Mucosa of descending colon (tissue), 3 donors: ENCODE results near the gene CTNNA3. TPM values are rescaled to one million over a fixed set of nuclear protein-coding genes. Genes with fewer than 3 reads are reported as not detected.

Source experiments
- ATAC-seq: fragments of 200-7000 bp; cut with Tn5 transposase; one replicate; pipeline ENCODE4 v1.9.1; 2020; ENCODE audit warnings: mild to moderate bottlenecking, moderate library complexity
- DNase-seq, 3 donors: peaks; one replicate each; pipeline ENCODE4 v3.0.0-alpha.2; 2020
- H3K36me3 ChIP-seq: fragments of 200-600 bp; one replicate; pipeline ENCODE4 v1.8.0; 2021; ENCODE audit warnings: low read depth, mild to moderate bottlenecking
- H3K4me1 ChIP-seq: fragments of 200-600 bp; one replicate; pipeline ENCODE4 v1.8.0; 2021; ENCODE audit warnings: low read depth, mild to moderate bottlenecking
- H3K4me3 ChIP-seq: fragments of 200-600 bp; one replicate; pipeline ENCODE4 v1.8.0; 2021; ENCODE audit warnings: mild to moderate bottlenecking
- H3K9me3 ChIP-seq: fragments of 200-600 bp; one replicate; pipeline ENCODE4 v1.8.0; 2021; ENCODE audit warnings: mild to moderate bottlenecking
- intact Hi-C, 2 donors: fragments of 100-400 bp; cut with DNase I in 1 of 2; cut with micrococcal nuclease in 1 of 2; formaldehyde crosslinking; loops; one replicate each; pipeline versions ENCODE4 v1.11.0 to v1.11.1; 2022; cut with DNase I, micrococcal nuclease
- total RNA-seq, 3 donors: library from RNA; stranded (reverse); fragmentation: NEBNext Ultra II Directional in 2 of 3; extraction: Animal tissue kit (Norgen Biotek cat#: 25700) in 2 of 3; gene quantifications; one replicate each; pipeline versions ENCODE4 v1.2.1 to v1.2.4, GENCODE V29; 2021 to 2023
- TF ChIP-seq, protein P1 (sequence below): fragments of 200-600 bp; IDR thresholded peaks from one replicate; pipeline ENCODE4 v1.8.0; 2022; ENCODE audit warnings: antibody characterized with exemption, mild to moderate bottlenecking
- donor health status: DM: no; HTN: no; CAD: no; lungs with moderate emphysema.
- donor health status: DM: no; HTN: no; CAD: no.
- donor health status: DM: no; HTN: yes; CAD: no.

Gene CTNNA3
- total RNA-seq, 3 donors from 2014 or later = 0.52 to 7.5 (median 0.70) TPM

DNA sequence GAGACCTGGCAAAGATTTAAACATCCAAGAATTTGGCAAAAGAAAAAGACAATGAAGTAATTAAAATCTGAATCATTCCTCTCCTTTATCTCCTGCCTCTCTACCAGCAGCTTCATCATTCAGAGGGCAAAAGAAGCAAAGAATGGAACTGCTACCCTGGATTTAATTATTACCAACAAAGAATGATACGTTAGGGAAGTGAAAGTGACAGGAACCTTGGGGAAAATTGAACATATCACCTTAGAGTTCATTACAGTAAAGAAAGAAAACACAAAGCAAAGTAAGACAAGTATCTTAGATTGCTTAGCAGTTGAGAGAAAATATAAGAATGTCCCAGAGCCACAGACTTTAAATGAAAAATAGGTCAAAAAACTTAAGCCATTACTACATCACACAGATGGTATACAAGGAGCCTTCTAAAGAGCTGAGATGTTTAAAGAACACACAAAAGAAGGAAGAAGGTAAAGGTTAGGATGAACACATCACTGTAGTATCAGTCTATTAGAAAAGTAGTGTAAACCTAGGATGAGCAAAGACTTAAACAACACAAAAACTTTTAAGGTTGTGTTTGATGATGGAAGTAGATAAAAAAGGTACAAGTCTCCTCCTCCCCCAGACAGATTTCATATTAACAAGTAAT lies 17.5 kb downstream of the CTNNA3 start:
- no peak overlapping the region for H3K4me3 ChIP-seq
- DNase-seq (no peak), ATAC-seq (no peak)
- TF ChIP-seq, protein P1, sequence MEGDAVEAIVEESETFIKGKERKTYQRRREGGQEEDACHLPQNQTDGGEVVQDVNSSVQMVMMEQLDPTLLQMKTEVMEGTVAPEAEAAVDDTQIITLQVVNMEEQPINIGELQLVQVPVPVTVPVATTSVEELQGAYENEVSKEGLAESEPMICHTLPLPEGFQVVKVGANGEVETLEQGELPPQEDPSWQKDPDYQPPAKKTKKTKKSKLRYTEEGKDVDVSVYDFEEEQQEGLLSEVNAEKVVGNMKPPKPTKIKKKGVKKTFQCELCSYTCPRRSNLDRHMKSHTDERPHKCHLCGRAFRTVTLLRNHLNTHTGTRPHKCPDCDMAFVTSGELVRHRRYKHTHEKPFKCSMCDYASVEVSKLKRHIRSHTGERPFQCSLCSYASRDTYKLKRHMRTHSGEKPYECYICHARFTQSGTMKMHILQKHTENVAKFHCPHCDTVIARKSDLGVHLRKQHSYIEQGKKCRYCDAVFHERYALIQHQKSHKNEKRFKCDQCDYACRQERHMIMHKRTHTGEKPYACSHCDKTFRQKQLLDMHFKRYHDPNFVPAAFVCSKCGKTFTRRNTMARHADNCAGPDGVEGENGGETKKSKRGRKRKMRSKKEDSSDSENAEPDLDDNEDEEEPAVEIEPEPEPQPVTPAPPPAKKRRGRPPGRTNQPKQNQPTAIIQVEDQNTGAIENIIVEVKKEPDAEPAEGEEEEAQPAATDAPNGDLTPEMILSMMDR = no peak
- intact Hi-C loops = no loop called here
- no peaks in the 10 kb centered on the region for H3K9me3 ChIP-seq
- H3K4me1 ChIP-seq = no peaks in the 10 kb centered on the region
- H3K36me3 ChIP-seq = no peaks in the 10 kb centered on the region

DNA sequence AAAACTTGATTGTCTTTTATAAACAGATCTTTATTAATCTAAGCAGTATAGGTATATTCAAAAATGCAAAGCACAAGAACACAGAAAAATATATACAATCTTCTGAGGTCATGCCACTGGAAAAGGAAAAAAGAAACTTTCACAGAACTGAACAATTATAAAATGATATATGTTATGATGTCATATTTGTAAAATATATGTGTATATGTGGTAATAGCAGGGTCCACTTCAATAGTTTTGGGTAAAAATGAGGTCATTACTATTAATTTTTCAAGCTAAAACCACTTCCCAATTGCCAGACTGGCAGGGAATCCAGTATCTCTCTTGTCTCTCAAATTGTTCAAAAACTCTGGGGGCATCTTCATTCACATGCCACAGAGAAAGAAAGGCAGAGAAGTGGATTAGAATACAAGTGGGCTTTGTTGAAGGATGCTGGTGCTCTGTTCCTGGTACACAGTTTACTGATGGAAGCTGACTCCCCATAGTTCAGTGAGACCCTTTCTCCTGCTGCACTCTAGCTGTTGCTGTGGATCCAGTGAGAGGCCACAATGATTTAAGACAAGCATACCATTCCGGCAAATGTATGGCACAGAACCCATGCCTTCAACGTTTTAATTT lies 19.7 kb downstream of the CTNNA3 start:
- TF ChIP-seq, protein P1 = no peak
- ATAC-seq (no peak), DNase-seq (no peak)
- intact Hi-C loops = no loop called here
- Histone ChIP-seq H3K4me3 (no peak overlapping the region), H3K9me3 (no peaks in the 10 kb centered on the region), H3K4me1 (no peaks in the 10 kb centered on the region), H3K36me3 (no peaks in the 10 kb centered on the region)

DNA sequence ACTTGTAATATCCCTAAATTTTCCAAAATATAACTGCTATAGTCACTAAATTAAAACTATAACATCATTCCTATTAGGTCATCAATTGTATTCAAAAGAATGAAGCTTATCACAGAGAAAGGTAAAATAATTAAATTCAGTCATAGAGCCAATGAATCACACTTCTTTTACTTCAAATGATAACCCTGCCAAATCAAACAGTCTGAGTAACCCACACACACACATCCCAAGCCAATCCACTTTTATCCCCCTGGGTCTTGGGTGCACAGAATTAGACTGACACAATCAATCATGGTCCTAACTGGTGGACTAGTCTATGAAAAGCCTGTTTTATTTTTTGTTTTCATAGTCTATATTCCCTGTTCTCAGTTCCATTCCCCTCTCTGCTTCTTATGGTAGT lies 25.6 kb downstream of the CTNNA3 start:
- no peaks in the 10 kb centered on the region for H3K9me3 ChIP-seq
- no peak for ATAC-seq
- H3K36me3 ChIP-seq = no peaks in the 10 kb centered on the region
- no peaks in the 10 kb centered on the region for H3K4me1 ChIP-seq
- intact Hi-C loops = no loop called here
- DNase-seq = no peak
- no peak overlapping the region for H3K4me3 ChIP-seq
- TF ChIP-seq, protein P1 = no peak

DNA sequence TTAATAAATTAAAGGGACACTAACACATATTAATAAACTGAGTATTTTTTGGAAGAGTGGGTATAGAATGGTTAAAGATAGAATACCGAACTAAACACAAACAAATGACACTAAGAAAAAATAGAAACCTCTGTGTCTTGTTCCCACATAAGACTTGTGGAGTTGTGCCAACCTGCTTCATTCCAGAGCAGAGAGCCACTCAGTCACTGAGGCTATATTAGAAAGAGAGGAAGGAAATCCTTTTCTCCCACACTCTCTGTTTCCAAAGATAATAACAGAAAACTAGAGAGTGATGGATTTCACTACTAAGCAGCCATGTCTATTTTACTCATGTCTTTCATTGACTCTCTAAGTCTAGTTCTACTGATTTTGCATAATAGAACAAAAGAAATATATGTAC lies 26.0 kb downstream of the CTNNA3 start:
- ATAC-seq = no peak
- no peak for DNase-seq
- Histone ChIP-seq H3K9me3 (no peaks in the 10 kb centered on the region), H3K4me3 (no peak overlapping the region), H3K4me1 (no peaks in the 10 kb centered on the region), H3K36me3 (no peaks in the 10 kb centered on the region)
- TF ChIP-seq, protein P1 = no peak
- intact Hi-C loops = no loop called here

DNA sequence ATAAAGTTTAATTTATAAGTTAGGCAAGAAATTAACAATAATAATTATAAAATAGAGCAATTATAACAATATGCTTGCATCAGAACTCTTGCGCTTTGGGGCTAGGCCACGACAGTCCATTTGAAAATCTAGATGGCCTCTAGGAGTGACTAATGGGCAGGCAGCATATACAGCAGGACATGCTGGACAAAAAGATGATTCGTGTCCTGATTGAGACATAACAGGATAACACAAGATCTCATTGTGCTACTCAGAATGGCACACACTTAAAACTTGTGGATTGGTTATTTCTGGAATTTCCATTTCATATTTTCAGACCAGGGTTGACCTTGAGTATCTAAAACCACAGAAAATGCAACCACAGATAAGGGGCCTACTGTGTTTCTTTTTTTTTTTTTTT lies 27.5 kb downstream of the CTNNA3 start:
- ATAC-seq (no peak), DNase-seq (no peak)
- Histone ChIP-seq H3K4me1 (no peaks in the 10 kb centered on the region), H3K36me3 (no peaks in the 10 kb centered on the region), H3K9me3 (no peaks in the 10 kb centered on the region), H3K4me3 (no peak overlapping the region)
- TF ChIP-seq, protein P1 = no peak
- intact Hi-C loops = no loop called here
